ENCODE data around the gene TNFRSF25.

GRCh38 chr1:6475381-6476133, 9.6 kb upstream of the TNFRSF25 start:
- TF ChIP-seq EZH2 (IDR thresholded peaks at IDR 0.05; ENCODE audit: borderline replicate concordance, insufficient read depth, low read length, poor library complexity, severe bottlenecking) (no peak), CTCF (IDR thresholded peaks at IDR 0.05; ENCODE audit: poor library complexity, severe bottlenecking) (peak; percentile 88), POLR2AphosphoS5 (IDR thresholded peaks at IDR 0.05) (no peak), TAF1 (IDR thresholded peaks at IDR 0.05; ENCODE audit: low read depth) (no peak), SMC3 (conservative IDR thresholded peaks at IDR 0.05; ENCODE audit: poor library complexity) (peak; percentile 89), REST (IDR thresholded peaks at IDR 0.05; ENCODE audit: borderline replicate concordance) (no peak), EP300 (conservative IDR thresholded peaks at IDR 0.05; ENCODE audit: poor library complexity, severe bottlenecking) (no peak), RAD21 (conservative IDR thresholded peaks at IDR 0.05) (peak; percentile 70), MXI1 (conservative IDR thresholded peaks at IDR 0.05; ENCODE audit: poor library complexity, severe bottlenecking) (no peak)
